ENCODE results near the gene PARD3.

- TF ChIP-seq POLR2A (IDR thresholded peaks at IDR 0.05) = no peak
- TF ChIP-seq EP300 (IDR thresholded peaks at IDR 0.05) = no peak
- no peak for TF ChIP-seq CTCF (IDR thresholded peaks at IDR 0.05)
These were observed 627.9 kb downstream of the PARD3 start for GRCh38 chr10:34187201-34187600.
